BE2C (cell line): ENCODE results near the gene NANOS1.

Source experiments
- DNase-seq: peaks from one replicate; pipeline ENCODE4 v3.0.0-alpha.2; 2020
- H3K27me3 ChIP-seq: fragments of 250-450 bp; sonication (Bioruptor Pico); 2 replicates; pipeline ENCODE4 v1.5.1; 2020; ENCODE audit warnings: mild to moderate bottlenecking
- H3K36me3 ChIP-seq: fragments of 250-450 bp; sonication (Bioruptor Pico); 2 replicates; pipeline ENCODE4 v1.5.1; 2020; ENCODE audit warnings: mild to moderate bottlenecking
- H3K4me1 ChIP-seq: fragments of 250-450 bp; sonication (Bioruptor Pico); 2 replicates; pipeline ENCODE4 v1.5.1; 2020
- H3K4me3 ChIP-seq: 2 replicates; pipeline ENCODE4 v1.5.1; 2011; ENCODE audit warnings: low read depth, low read length
- H3K9me3 ChIP-seq: fragments of 250-450 bp; sonication (Bioruptor Pico); 2 replicates; pipeline ENCODE4 v1.5.1; 2020
- TF ChIP-seq, protein P1 (sequence below): IDR thresholded peaks from 2 replicates; pipeline ENCODE4 v1.5.1; 2012; ENCODE audit warnings: mild to moderate bottlenecking, low read depth, low read length

NANOS1 gene

DNA sequence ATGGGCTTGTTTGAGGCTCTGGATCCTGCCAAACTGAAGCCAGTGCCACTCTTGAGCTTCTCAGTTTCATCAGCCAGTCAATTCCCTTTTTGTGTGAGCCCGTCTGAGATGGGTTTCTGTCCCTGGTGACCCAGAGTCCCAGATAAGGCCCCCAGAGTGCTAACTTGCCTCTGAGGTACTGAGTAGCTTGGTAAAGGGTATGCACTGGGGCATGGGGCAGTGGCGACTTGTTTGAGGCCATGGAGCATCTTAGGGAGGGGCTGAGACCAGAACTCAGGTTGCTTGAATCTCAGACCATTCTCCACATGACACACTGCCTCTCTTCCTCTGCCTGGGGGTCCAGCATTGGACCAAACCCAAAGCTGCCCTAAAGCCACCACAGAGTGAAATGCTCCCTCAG lies 35.2 kb upstream of the NANOS1 start:
- DNase-seq: no peak
- H3K4me1 ChIP-seq: no peaks in the 10 kb centered on the region
- TF ChIP-seq, protein P1, sequence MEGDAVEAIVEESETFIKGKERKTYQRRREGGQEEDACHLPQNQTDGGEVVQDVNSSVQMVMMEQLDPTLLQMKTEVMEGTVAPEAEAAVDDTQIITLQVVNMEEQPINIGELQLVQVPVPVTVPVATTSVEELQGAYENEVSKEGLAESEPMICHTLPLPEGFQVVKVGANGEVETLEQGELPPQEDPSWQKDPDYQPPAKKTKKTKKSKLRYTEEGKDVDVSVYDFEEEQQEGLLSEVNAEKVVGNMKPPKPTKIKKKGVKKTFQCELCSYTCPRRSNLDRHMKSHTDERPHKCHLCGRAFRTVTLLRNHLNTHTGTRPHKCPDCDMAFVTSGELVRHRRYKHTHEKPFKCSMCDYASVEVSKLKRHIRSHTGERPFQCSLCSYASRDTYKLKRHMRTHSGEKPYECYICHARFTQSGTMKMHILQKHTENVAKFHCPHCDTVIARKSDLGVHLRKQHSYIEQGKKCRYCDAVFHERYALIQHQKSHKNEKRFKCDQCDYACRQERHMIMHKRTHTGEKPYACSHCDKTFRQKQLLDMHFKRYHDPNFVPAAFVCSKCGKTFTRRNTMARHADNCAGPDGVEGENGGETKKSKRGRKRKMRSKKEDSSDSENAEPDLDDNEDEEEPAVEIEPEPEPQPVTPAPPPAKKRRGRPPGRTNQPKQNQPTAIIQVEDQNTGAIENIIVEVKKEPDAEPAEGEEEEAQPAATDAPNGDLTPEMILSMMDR: no peak
- H3K9me3 ChIP-seq: no peaks in the 10 kb centered on the region
- no peak overlapping the region for H3K4me3 ChIP-seq
- no peaks in the 10 kb centered on the region for H3K36me3 ChIP-seq
- H3K27me3 ChIP-seq: no peaks in the 10 kb centered on the region

DNA sequence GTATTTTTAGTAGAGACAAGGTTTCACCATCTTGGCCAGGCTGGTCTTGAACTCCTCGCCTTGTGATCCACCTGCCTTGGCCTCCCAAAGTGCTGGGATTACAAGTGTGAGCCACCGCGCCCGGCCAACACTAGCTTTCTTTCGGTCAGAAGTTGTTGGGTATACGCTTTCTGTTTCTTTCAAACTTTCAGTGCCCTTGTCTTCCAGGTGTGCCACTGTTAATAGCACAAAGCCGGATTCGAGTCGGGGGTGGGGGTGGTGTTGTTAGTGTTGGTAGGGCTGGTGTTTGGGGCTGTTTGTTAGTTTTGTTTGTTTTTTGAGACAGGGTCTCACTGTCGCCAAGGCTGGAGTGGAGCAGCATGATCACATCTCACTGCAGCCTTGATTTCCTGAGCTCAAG lies 33.8 kb upstream of the NANOS1 start:
- no peak overlapping the region for H3K4me3 ChIP-seq
- DNase-seq: no peak
- H3K9me3 ChIP-seq: no peaks in the 10 kb centered on the region
- H3K4me1 ChIP-seq: no peaks in the 10 kb centered on the region
- no peaks in the 10 kb centered on the region for H3K27me3 ChIP-seq
- TF ChIP-seq, protein P1: no peak
- no peaks in the 10 kb centered on the region for H3K36me3 ChIP-seq

DNA sequence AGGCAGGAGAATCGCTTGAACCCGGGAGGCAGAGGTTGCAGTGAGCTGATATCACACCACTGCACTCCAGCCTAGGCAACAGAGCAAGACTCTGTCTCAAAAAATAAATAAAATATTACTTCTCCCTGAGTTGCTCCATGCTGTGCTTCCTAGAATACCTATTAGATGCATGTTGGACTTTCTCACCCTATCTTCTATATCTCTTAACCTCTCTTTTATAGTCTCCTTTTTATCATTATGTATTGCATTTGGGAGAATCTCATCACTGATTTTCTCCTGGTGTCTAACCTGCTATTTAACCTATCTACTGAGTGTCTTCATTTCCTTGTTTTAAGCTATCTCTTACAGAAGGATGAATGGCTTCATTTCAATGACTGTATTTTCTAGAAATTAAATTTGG lies 32.1 kb upstream of the NANOS1 start:
- TF ChIP-seq, protein P1: no peak
- no peak overlapping the region for H3K4me3 ChIP-seq
- no peaks in the 10 kb centered on the region for H3K36me3 ChIP-seq
- DNase-seq: no peak
- no peaks in the 10 kb centered on the region for H3K4me1 ChIP-seq
- H3K27me3 ChIP-seq: no peaks in the 10 kb centered on the region
- H3K9me3 ChIP-seq: no peaks in the 10 kb centered on the region

DNA sequence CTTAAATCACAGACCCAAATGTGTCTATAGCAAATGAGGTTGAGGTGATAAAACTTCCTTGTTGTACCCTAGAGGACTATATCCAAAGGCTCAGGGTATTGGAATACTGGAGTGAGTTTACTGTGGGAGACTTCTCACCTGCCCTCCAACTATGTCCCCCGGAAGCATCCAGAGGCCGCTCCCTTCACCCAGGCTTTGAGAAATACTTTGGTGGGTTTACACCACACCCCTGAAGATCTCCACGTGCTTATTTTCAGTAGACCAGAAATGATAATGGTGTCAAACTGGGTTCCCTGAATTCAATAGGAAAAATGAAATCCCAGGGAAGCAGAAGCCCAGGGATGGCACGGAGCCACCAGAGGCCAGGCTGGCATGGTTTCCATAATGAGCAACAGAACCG lies 31.3 kb upstream of the NANOS1 start:
- DNase-seq: no peak
- Histone ChIP-seq H3K4me3 (no peak overlapping the region), H3K9me3 (no peaks in the 10 kb centered on the region), H3K27me3 (no peaks in the 10 kb centered on the region), H3K4me1 (no peaks in the 10 kb centered on the region), H3K36me3 (no peaks in the 10 kb centered on the region)
- TF ChIP-seq, protein P1: no peak

DNA sequence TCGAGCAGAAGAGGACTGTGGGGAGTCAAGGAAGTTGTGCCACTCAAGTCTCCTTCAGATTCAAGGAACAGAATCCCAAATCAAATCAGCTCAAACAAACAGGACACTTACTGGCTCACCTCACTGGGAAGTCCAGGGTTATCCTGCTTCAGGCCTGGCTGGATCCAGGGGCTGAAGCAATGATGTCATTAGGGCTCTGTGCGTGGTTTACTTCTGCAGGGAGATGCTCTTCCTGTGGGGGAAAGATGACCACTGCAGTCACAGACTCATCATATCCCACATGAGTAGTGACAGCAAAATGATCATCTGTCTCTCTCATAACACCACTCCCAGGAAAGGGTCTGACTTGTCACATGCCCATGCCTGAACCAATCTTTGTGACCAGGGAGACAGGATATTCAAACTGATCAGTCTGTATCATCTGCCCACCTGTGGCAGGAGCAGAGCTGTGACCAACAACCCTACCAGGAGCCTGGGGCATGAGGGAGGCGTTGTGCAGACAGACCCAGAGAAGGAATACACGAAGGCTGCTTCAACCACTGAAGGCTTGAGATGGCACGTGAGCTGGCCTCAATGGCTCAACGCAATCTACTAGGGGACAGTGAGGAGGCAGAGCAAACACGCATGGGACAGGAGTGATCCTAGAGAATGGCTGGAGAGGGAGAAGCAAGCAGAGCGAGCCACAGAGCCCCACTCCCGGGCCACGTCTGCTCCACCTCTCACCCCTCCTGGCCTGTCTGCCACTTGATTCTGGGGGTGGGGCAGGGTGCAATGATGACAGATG lies 27.6 kb upstream of the NANOS1 start:
- DNase-seq: no peak

More for the DNA sequence above, 27.6 kb upstream of the NANOS1 start:
- no peaks in the 10 kb centered on the region for H3K36me3 ChIP-seq
- H3K9me3 ChIP-seq: no peaks in the 10 kb centered on the region
- 0 out of 2 replicates have a peak, but pooled peaks cover 8% of the 10 kb centered on the region for H3K4me1 ChIP-seq
- no peak overlapping the region for H3K4me3 ChIP-seq
- TF ChIP-seq, protein P1: no peak
- no peaks in the 10 kb centered on the region for H3K27me3 ChIP-seq
